Fibroblast of lung (primary cell): Measurements from ENCODE around the gene MEMO1. TPM values are rescaled to one million over a fixed set of nuclear protein-coding genes. Genes with fewer than 3 reads are reported as not detected.
"Not testable (repeated sequence)": the region's sequence is repeated elsewhere in the genome, so short reads cannot be mapped to it uniquely, and the experiment has no call there.

Experiments
- DNase-seq, 2 donors: peaks; one replicate each; pipeline versions ENCODE4 v3.0.0 to v3.0.0-alpha.2; 2010; ENCODE audit warnings: low read depth in 2 of 2
- H2AFZ ChIP-seq: 2 replicates; pipeline ENCODE4 v1.5.1; 2012; ENCODE audit warnings: low read length, control low read depth, inconsistent platforms
- H3K27ac ChIP-seq: 2 replicates; pipeline ENCODE4 v1.5.1; 2011; ENCODE audit warnings: low read length, control low read depth; ENCODE audit not compliant: insufficient read depth
- H3K27me3 ChIP-seq: 2 replicates; pipeline ENCODE4 v1.5.1; 2011; ENCODE audit warnings: mild to moderate bottlenecking, low read length; ENCODE audit not compliant: control insufficient read depth, insufficient read depth
- H3K36me3 ChIP-seq: 2 replicates; pipeline ENCODE4 v1.5.1; 2011; ENCODE audit warnings: low read length; ENCODE audit not compliant: control insufficient read depth, insufficient read depth
- H3K4me1 ChIP-seq: 2 replicates; pipeline ENCODE4 v1.5.1; 2011; ENCODE audit warnings: low read length; ENCODE audit not compliant: control insufficient read depth, insufficient read depth; ENCODE audit errors: extremely low read depth
- H3K4me2 ChIP-seq: 2 replicates; pipeline ENCODE4 v1.5.1; 2011; ENCODE audit warnings: low read length, control low read depth; ENCODE audit not compliant: insufficient read depth; ENCODE audit errors: extremely low read depth
- H3K4me3 ChIP-seq, 4 experiments: fragments of 200-600 bp in 1 of 4; sonication (generic) in 1 of 4; replicated peaks in 1 of 4; 2 replicates each; pipeline ENCODE4 v1.5.1; 2011 to 2016; ENCODE audit warnings: low read length in 4 of 4, low read depth in 3 of 4, mild to moderate bottlenecking in 3 of 4, control low read depth in 2 of 4, inconsistent platforms in 1 of 4, mixed read lengths in 1 of 4; ENCODE audit not compliant: insufficient read depth in 1 of 4; ENCODE audit errors: control extremely low read depth in 1 of 4
- H3K79me2 ChIP-seq: 2 replicates; pipeline ENCODE4 v1.5.1; 2012; ENCODE audit warnings: mild to moderate bottlenecking, low read length, inconsistent platforms; ENCODE audit not compliant: control insufficient read depth, insufficient read depth
- H3K9ac ChIP-seq: 2 replicates; pipeline ENCODE4 v1.5.1; 2011; ENCODE audit warnings: mild to moderate bottlenecking, low read length, control low read depth; ENCODE audit not compliant: insufficient read depth
- H3K9me3 ChIP-seq: 2 replicates; pipeline ENCODE4 v1.5.1; 2012; ENCODE audit warnings: low read depth, low read length; ENCODE audit not compliant: control insufficient read depth, insufficient read depth
- H4K20me1 ChIP-seq: 2 replicates; pipeline ENCODE4 v1.5.1; 2011; ENCODE audit warnings: low read length; ENCODE audit not compliant: control insufficient read depth, insufficient read depth; ENCODE audit errors: extremely low read depth
- EZH2 ChIP-seq: IDR thresholded peaks from 2 replicates; pipeline ENCODE4 v1.5.1; 2012; ENCODE audit warnings: low read length, control low read depth, mild to moderate bottlenecking; ENCODE audit errors: missing control alignments
- polyA plus RNA-seq, 2 donors: library from polyadenylated mRNA; depleted of rRNA in 1 of 2; stranded (reverse) in 1 of 2; unstranded in 1 of 2; fragments of >200 nt; gene quantifications; 2 replicates each; pipeline ENCODE4 v1.2.1, GENCODE V29; 2011 to 2012; ENCODE audit warnings: missing spikeins in 1 of 2
- total RNA-seq: library from RNA; depleted of rRNA; stranded (reverse); fragments of >200 nt; gene quantifications from 2 replicates; pipeline ENCODE4 v1.2.1, GENCODE V29; 2014
- TF ChIP-seq, protein P1 (sequence below), 2 donors: IDR thresholded peaks in 1 of 2; conservative IDR thresholded peaks in 1 of 2; 1 replicate in 1 of 2; 2 replicates in 1 of 2; pipeline ENCODE4 v1.5.1; 2011 to 2012; ENCODE audit warnings: low read length in 2 of 2, control low read depth in 1 of 2, inconsistent platforms in 1 of 2, low read depth in 1 of 2, mild to moderate bottlenecking in 1 of 2

The MEMO1 gene
- total and polyA plus RNA-seq, 2 donors (not counting 1 experiment from before 2014, with no cell fraction given) = 34.0 to 64.2 TPM

DNA sequence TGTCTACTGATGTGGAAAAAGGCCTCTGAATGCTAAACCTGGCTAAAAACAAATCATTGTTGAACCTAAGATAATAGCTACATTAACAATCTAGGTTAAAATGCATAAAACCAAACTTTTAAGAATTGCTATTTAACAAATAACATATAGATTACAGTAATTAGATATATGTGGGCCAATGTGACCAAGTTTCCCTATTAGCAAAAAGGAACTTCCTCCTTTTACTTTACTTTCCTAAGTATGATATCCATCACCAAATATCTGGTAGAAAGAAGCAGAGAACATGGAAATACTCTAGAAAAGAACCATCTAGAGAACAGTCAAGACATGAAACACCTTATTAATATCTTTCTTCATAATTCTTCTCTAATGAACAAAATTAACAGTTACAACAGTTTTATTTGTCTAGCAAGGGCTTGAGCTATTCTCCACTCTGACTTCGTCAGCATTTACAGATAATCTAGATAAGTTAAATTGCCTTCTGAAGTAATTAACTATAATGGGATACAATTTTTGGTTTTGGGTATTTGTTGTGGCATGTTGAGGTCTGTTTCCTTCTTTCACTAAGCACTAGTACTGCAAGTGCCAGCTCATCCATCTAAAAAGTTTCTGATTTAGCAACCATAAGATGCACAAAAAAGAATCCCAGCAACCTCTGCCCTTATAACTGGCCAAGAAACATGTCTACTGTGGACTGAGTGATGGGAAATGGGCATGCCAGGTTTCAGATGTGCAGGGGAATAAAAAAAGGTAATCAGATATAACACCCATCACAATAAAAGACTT is 53.3 kb downstream of the MEMO1 start:
- no peak for DNase-seq
- Histone ChIP-seq H3K36me3 (no peaks in the 10 kb centered on the region), H3K79me2 (peaks cover 56% of the 10 kb centered on the region), H3K4me3 (no peak overlapping the region), H3K9ac (no peak overlapping the region), H4K20me1 (no peaks in the 10 kb centered on the region), H3K4me2 (no peak overlapping the region), H3K27ac (no peak overlapping the region), H2AFZ (no peak overlapping the region), H3K9me3 (no peaks in the 10 kb centered on the region), H3K27me3 (no peaks in the 10 kb centered on the region), H3K4me1 (no peaks in the 10 kb centered on the region)
- TF ChIP-seq EZH2 = no peak
- TF ChIP-seq, protein P1, sequence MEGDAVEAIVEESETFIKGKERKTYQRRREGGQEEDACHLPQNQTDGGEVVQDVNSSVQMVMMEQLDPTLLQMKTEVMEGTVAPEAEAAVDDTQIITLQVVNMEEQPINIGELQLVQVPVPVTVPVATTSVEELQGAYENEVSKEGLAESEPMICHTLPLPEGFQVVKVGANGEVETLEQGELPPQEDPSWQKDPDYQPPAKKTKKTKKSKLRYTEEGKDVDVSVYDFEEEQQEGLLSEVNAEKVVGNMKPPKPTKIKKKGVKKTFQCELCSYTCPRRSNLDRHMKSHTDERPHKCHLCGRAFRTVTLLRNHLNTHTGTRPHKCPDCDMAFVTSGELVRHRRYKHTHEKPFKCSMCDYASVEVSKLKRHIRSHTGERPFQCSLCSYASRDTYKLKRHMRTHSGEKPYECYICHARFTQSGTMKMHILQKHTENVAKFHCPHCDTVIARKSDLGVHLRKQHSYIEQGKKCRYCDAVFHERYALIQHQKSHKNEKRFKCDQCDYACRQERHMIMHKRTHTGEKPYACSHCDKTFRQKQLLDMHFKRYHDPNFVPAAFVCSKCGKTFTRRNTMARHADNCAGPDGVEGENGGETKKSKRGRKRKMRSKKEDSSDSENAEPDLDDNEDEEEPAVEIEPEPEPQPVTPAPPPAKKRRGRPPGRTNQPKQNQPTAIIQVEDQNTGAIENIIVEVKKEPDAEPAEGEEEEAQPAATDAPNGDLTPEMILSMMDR (conservative IDR thresholded peaks at IDR 0.05 in 1 of 2, IDR thresholded peaks at IDR 0.05 in 1 of 2; ENCODE audit: low read depth in 1 of 2, low read length in 2 of 2) = no peak

DNA sequence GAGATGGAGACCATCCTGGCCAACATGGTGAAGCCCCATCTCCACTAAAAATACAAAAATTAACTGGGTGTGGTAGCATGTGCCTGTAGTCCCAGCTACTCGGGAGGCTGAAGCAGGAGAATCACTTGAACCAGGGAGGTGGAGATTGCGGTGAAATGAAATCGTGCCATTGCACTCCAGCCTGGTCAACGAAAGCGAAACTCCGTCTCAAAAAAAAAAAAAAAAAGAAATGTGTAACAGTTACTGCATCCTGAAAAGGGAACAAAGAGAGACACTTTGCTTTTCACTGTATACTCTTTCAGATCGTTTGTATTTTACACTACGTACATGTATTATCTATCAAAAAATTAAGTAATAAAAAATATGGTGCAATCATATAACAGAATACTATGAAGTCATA is 53.9 kb downstream of the MEMO1 start:
- not testable (repeated sequence) for H3K9ac ChIP-seq, H3K4me2 ChIP-seq, H3K36me3 ChIP-seq, H2AFZ ChIP-seq, H3K9me3 ChIP-seq, H3K27ac ChIP-seq, H4K20me1 ChIP-seq, DNase-seq, H3K4me1 ChIP-seq, H3K4me3 ChIP-seq, H3K27me3 ChIP-seq
- peaks cover 55% of the 10 kb centered on the region for H3K79me2 ChIP-seq

DNA sequence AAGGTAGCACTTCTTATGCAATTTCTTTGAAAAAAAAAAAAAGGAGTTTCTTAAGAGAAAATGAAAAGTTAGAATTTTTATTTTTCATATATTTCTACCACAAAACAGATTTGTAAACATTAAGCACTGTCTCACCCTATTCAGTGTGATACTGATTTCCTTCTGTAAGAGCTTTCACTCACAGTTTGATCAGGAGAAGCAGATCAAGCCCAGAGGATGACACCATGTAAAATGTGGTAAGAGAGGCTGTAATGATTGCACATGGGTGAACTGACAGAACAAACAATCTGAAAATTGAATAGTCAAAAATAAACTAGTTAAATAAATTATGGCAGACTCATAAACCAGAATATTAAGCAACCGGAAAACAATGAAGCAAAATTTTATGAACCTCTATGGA is 54.5 kb downstream of the MEMO1 start:
- H2AFZ ChIP-seq = no peak overlapping the region
- H3K4me3 ChIP-seq = no peak overlapping the region
- H3K27ac ChIP-seq = no peak overlapping the region
- peaks cover 52% of the 10 kb centered on the region for H3K79me2 ChIP-seq
- no peaks in the 10 kb centered on the region for H3K27me3 ChIP-seq
- H4K20me1 ChIP-seq = no peaks in the 10 kb centered on the region
- no peak for DNase-seq
- H3K4me1 ChIP-seq = no peaks in the 10 kb centered on the region
- H3K36me3 ChIP-seq = no peaks in the 10 kb centered on the region
- H3K4me2 ChIP-seq = no peak overlapping the region
- H3K9ac ChIP-seq = no peak overlapping the region
- no peaks in the 10 kb centered on the region for H3K9me3 ChIP-seq
- no peak for TF ChIP-seq EZH2
- TF ChIP-seq, protein P1 (conservative IDR thresholded peaks at IDR 0.05 in 1 of 2, IDR thresholded peaks at IDR 0.05 in 1 of 2; ENCODE audit: low read depth in 1 of 2, low read length in 2 of 2) = no peak

DNA sequence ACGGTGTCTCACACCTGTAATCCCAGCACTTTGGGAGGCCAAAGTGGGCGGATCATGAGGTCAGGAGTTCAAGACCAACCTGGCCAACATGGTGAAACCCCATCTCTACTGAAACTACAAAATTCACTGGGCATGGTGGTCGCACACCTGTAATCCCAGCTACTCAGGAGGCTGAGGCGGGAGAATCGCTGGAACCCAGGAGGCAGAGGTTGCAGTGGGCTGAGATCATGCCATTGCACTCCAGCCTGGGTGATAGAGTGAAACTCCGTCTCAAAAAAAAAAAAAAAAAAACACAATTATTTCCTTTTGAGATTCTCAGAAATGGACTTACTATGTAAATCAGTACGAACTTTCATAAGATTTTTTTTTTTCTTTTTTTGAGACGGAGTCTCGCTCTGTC is 57.7 kb downstream of the MEMO1 start:
- H3K4me3 ChIP-seq, DNase-seq, H3K27ac ChIP-seq, H4K20me1 ChIP-seq, H2AFZ ChIP-seq, H3K4me1 ChIP-seq, H3K36me3 ChIP-seq, H3K9ac ChIP-seq, H3K9me3 ChIP-seq, H3K27me3 ChIP-seq, H3K4me2 ChIP-seq: not testable (repeated sequence)
- H3K79me2 ChIP-seq = peaks cover 42% of the 10 kb centered on the region
